Astrocyte (in vitro differentiated cells and primary cell): ENCODE data around the gene PDSS2. TPM values are rescaled to one million over a fixed set of nuclear protein-coding genes. Genes with fewer than 3 reads are reported as not detected.
"Not testable (repeated sequence)": the region's sequence is repeated elsewhere in the genome, so short reads cannot be mapped to it uniquely, and the experiment has no call there.

Experiments
- DNase-seq: peaks from one replicate; pipeline ENCODE4 v3.0.0-alpha.2; 2010; ENCODE audit warnings: low read depth
- FAIRE-seq: peaks from 2 replicates; lab custom pipeline; 2011; peaks lifted over from hg19 to GRCh38; lab: Jason Lieb, UNC
- H2AFZ ChIP-seq: 2 replicates; pipeline ENCODE4 v1.6.0; 2012; ENCODE audit warnings: low read depth, low read length, inconsistent platforms
- H3K27ac ChIP-seq: 2 replicates; pipeline ENCODE4 v1.5.1; 2011; ENCODE audit warnings: low read depth, low read length, inconsistent platforms
- H3K27me3 ChIP-seq: 2 replicates; pipeline ENCODE4 v1.6.0; 2011; ENCODE audit warnings: low read length, inconsistent platforms; ENCODE audit not compliant: insufficient read depth
- H3K36me3 ChIP-seq: 2 replicates; pipeline ENCODE4 v1.5.1; 2011; ENCODE audit warnings: low read length, inconsistent platforms; ENCODE audit not compliant: insufficient read depth
- H3K4me1 ChIP-seq: 2 replicates; pipeline ENCODE4 v1.5.1; 2011; ENCODE audit warnings: low read length, inconsistent platforms; ENCODE audit not compliant: insufficient read depth
- H3K4me2 ChIP-seq: 2 replicates; pipeline ENCODE4 v1.6.0; 2012; ENCODE audit warnings: low read length, inconsistent platforms
- H3K4me3 ChIP-seq: 2 replicates; pipeline ENCODE4 v1.5.1; 2011; ENCODE audit warnings: low read depth, mild to moderate bottlenecking, low read length, inconsistent platforms; ENCODE audit not compliant: insufficient read depth
- H3K79me2 ChIP-seq: 2 replicates; pipeline ENCODE4 v1.6.0; 2012; ENCODE audit warnings: mild to moderate bottlenecking, low read length, inconsistent platforms; ENCODE audit not compliant: insufficient read depth
- H3K9ac ChIP-seq: 2 replicates; pipeline ENCODE4 v1.6.0; 2012; ENCODE audit warnings: mild to moderate bottlenecking, low read length, inconsistent platforms
- H3K9me3 ChIP-seq: 2 replicates; pipeline ENCODE4 v1.5.1; 2012; ENCODE audit warnings: low read depth, mild to moderate bottlenecking, low read length, inconsistent platforms; ENCODE audit not compliant: insufficient read depth
- H4K20me1 ChIP-seq: 2 replicates; pipeline ENCODE4 v1.6.0; 2012; ENCODE audit warnings: low read length, inconsistent platforms; ENCODE audit not compliant: insufficient read depth
- H3K27ac Mint-ChIP-seq: one replicate; pipeline ENCODE4 v1.8.0; 2021; ENCODE audit warnings: mild to moderate bottlenecking, mixed read lengths; ENCODE audit not compliant: unreplicated experiment
- H3K27me3 Mint-ChIP-seq: one replicate; pipeline ENCODE4 v1.8.0; 2021; ENCODE audit warnings: low read depth, mixed read lengths; ENCODE audit not compliant: unreplicated experiment
- H3K36me3 Mint-ChIP-seq: one replicate; pipeline ENCODE4 v1.8.0; 2021; ENCODE audit warnings: low read depth, mixed read lengths; ENCODE audit not compliant: unreplicated experiment
- H3K4me1 Mint-ChIP-seq: one replicate; pipeline ENCODE4 v1.8.0; 2021; ENCODE audit warnings: low read depth, mixed read lengths; ENCODE audit not compliant: unreplicated experiment
- H3K4me3 Mint-ChIP-seq: one replicate; pipeline ENCODE4 v1.8.0; 2021; ENCODE audit warnings: mild to moderate bottlenecking, moderate library complexity, mixed read lengths; ENCODE audit not compliant: unreplicated experiment
- H3K9me3 Mint-ChIP-seq: one replicate; pipeline ENCODE4 v1.8.0; 2021; ENCODE audit warnings: mild to moderate bottlenecking, mixed read lengths; ENCODE audit not compliant: unreplicated experiment
- EZH2 ChIP-seq: IDR thresholded peaks from 2 replicates; pipeline ENCODE4 v1.6.1; 2012; ENCODE audit warnings: mild to moderate bottlenecking, low read length, inconsistent platforms; ENCODE audit not compliant: insufficient read depth
- total RNA-seq: library from RNA; stranded (reverse); gene quantifications from 2 replicates; pipeline ENCODE4 v1.2.1, GENCODE V29; 2021
- TF ChIP-seq, protein P1 (sequence below): IDR thresholded peaks from 2 replicates; pipeline ENCODE4 v1.5.1; 2011; ENCODE audit warnings: low read depth, mild to moderate bottlenecking, inconsistent platforms, low read length, moderate library complexity; ENCODE audit not compliant: insufficient read depth

Gene PDSS2
- total RNA-seq, 1 donor from 2014 or later = 7.7 TPM

GRCh38 chr6:107485157-107485556, 25.8 kb upstream of the PDSS2 start:
- H3K79me2 ChIP-seq = no peaks in the 10 kb centered on the region
- H3K4me1 ChIP-seq = peaks cover 10% of the 10 kb centered on the region
- Mint-ChIP-seq H3K36me3 (no peaks in the 10 kb centered on the region), H3K4me1 (peaks cover 10% of the 10 kb centered on the region), H3K4me3 (no peak overlapping the region), H3K27me3 (peaks cover 34% of the 10 kb centered on the region), H3K9me3 (no peaks in the 10 kb centered on the region), H3K27ac (no peak overlapping the region)
- TF ChIP-seq EZH2 = no peak
- TF ChIP-seq, protein P1, sequence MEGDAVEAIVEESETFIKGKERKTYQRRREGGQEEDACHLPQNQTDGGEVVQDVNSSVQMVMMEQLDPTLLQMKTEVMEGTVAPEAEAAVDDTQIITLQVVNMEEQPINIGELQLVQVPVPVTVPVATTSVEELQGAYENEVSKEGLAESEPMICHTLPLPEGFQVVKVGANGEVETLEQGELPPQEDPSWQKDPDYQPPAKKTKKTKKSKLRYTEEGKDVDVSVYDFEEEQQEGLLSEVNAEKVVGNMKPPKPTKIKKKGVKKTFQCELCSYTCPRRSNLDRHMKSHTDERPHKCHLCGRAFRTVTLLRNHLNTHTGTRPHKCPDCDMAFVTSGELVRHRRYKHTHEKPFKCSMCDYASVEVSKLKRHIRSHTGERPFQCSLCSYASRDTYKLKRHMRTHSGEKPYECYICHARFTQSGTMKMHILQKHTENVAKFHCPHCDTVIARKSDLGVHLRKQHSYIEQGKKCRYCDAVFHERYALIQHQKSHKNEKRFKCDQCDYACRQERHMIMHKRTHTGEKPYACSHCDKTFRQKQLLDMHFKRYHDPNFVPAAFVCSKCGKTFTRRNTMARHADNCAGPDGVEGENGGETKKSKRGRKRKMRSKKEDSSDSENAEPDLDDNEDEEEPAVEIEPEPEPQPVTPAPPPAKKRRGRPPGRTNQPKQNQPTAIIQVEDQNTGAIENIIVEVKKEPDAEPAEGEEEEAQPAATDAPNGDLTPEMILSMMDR = no peak
- DNase-seq (no peak), FAIRE-seq (no peak)
- no peaks in the 10 kb centered on the region for H4K20me1 ChIP-seq
- no peaks in the 10 kb centered on the region for H3K36me3 ChIP-seq
- H3K27me3 ChIP-seq = peaks cover 38% of the 10 kb centered on the region
- H3K4me3 ChIP-seq = no peak overlapping the region
- H3K27ac ChIP-seq = no peak overlapping the region
- H2AFZ ChIP-seq = no peak overlapping the region
- no peaks in the 10 kb centered on the region for H3K9me3 ChIP-seq
- no peak overlapping the region for H3K9ac ChIP-seq
- no peak overlapping the region for H3K4me2 ChIP-seq

- Mint-ChIP-seq H3K4me1 (no peaks in the 10 kb centered on the region), H3K4me3 (no peak overlapping the region), H3K36me3 (no peaks in the 10 kb centered on the region), H3K27ac (no peak overlapping the region), H3K27me3 (peaks cover 10% of the 10 kb centered on the region), H3K9me3 (no peaks in the 10 kb centered on the region)
- Histone ChIP-seq H3K4me2 (no peak overlapping the region), H4K20me1 (no peaks in the 10 kb centered on the region), H3K9ac (no peak overlapping the region), H3K27ac (no peak overlapping the region), H3K4me1 (no peaks in the 10 kb centered on the region), H2AFZ (no peak overlapping the region), H3K9me3 (no peaks in the 10 kb centered on the region), H3K4me3 (no peak overlapping the region), H3K79me2 (no peaks in the 10 kb centered on the region), H3K27me3 (peaks cover 9% of the 10 kb centered on the region), H3K36me3 (no peaks in the 10 kb centered on the region)
- TF ChIP-seq EZH2 = no peak
- TF ChIP-seq, protein P1 = no peak
- FAIRE-seq (no peak), DNase-seq (no peak)
Measured at GRCh38 chr6:107479089-107479690, 19.8 kb upstream of the PDSS2 start.

DNA sequence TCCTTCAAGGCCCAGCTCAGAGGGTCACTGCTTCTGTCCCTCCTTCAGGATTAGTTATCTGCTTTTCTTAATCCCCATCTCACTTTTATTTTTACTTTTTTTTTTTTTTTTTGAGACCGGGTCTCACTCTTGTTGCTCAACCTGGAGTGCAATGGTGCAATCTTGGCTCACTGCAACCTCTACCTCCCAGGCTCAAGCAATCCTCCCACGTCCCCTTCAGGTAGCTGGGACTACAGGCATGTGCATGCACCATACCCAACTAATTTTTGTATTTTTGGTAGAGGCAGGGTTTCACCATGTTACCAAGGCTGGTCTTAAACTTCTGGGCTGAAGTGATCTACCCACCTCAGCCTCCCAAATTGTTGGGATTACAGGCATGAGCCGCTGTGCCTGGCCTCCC, 16.5 kb upstream of the PDSS2 start:
- H3K79me2 ChIP-seq, H3K9me3 ChIP-seq, H3K4me1 ChIP-seq, H3K9ac ChIP-seq, H3K9me3 Mint-ChIP-seq, H3K4me3 ChIP-seq, H3K27ac ChIP-seq, DNase-seq, FAIRE-seq, H3K4me1 Mint-ChIP-seq, H3K4me2 ChIP-seq, H3K27ac Mint-ChIP-seq, H3K36me3 Mint-ChIP-seq, H3K4me3 Mint-ChIP-seq, H3K27me3 Mint-ChIP-seq, H3K36me3 ChIP-seq, H3K27me3 ChIP-seq, H4K20me1 ChIP-seq, H2AFZ ChIP-seq: not testable (repeated sequence)

DNA sequence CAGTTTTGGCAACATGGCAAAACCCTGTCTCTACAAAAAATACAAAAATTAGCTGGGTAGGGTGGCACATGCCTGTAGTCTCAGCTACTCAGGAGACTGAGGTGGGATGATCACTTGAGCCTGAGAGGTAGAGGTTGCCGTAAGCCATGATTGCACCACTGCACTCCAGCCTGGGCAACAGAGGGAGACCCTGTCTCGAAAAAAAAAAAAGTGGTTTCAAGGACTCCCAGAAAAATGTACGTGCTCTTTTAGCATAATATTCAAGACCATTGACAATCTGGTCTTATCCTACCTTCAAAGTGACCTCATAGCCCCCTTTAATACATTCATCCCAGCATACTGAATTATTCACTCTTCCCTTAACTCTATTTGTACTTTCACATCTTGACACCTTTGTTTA, 16.0 kb upstream of the PDSS2 start:
- not testable (repeated sequence) for H2AFZ ChIP-seq, DNase-seq, H3K4me3 ChIP-seq, H3K9ac ChIP-seq, H3K9me3 Mint-ChIP-seq, H3K27me3 Mint-ChIP-seq, H3K27ac Mint-ChIP-seq, H4K20me1 ChIP-seq, H3K27ac ChIP-seq, H3K4me1 Mint-ChIP-seq, H3K36me3 ChIP-seq, H3K4me3 Mint-ChIP-seq, H3K4me1 ChIP-seq, H3K4me2 ChIP-seq, H3K27me3 ChIP-seq, H3K79me2 ChIP-seq, H3K9me3 ChIP-seq, H3K36me3 Mint-ChIP-seq
- FAIRE-seq = peak; percentile 20
